ENCODE results near the gene PSMC3IP. TPM values are rescaled to one million over a fixed set of nuclear protein-coding genes. Genes with fewer than 3 reads are reported as not detected.

PSMC3IP gene
- total and polyA plus RNA-seq, 2 of the 4 experiments (the other 2 are of a cell fraction), result 5.6 to 9.8 TPM

GRCh38 chr17:42607769-42608168 lies 30.2 kb upstream of the PSMC3IP start:
- TF ChIP-seq CHD1 (IDR thresholded peaks at IDR 0.05; ENCODE audit: low read depth, low read length) (no peak), POLR2A (IDR thresholded peaks at IDR 0.05; ENCODE audit: low read depth, low read length) (no peak), CTCF (conservative IDR thresholded peaks at IDR 0.05; ENCODE audit: low read depth, low read length) (no peak), USF2 (IDR thresholded peaks at IDR 0.05; ENCODE audit: low read depth, low read length) (no peak), RAD21 (IDR thresholded peaks at IDR 0.05; ENCODE audit: low read length) (no peak), BHLHE40 (IDR thresholded peaks at IDR 0.05; ENCODE audit: low read depth, low read length) (no peak), SMC3 (IDR thresholded peaks at IDR 0.05; ENCODE audit: low read depth, low read length) (no peak), RFX5 (IDR thresholded peaks at IDR 0.05; ENCODE audit: low read depth, low read length) (no peak)
- Histone ChIP-seq H3K4me2 (ENCODE audit: low read depth, low read length) (peak overlapping the region; percentile 96; the same call in 1 of the 2 replicates), H4K5ac (ENCODE audit: low read depth, low read length) (no peak overlapping the region), H3K27ac (ENCODE audit: insufficient read depth, low read length) (no peak overlapping the region), H2BK5ac (ENCODE audit: low read depth, low read length, poor library complexity, severe bottlenecking) (no peak overlapping the region), H3K14ac (replicated peaks; ENCODE audit: low read depth, low read length) (no peak overlapping the region), H4K8ac (ENCODE audit: low read depth in 2 of 2, low read length in 2 of 2) (no peak overlapping the region), H3K9ac (ENCODE audit: low read depth, low read length) (no peak overlapping the region), H2AFZ (replicated peaks; ENCODE audit: low read length, poor library complexity) (no peak overlapping the region), H3K23ac (ENCODE audit: low read depth, low read length) (no peak overlapping the region), H3K9me3 (ENCODE audit: control insufficient read depth, insufficient read depth, low read length) (no peaks in the 10 kb centered on the region), H2BK120ac (ENCODE audit: low read depth, low read length) (no peak overlapping the region), H3K9me1 (ENCODE audit: insufficient read depth, low read length) (peaks cover 7% of the 10 kb centered on the region), H3K56ac (ENCODE audit: extremely low read depth, insufficient read depth, low read length) (no peak overlapping the region), H4K91ac (ENCODE audit: insufficient read depth, low read depth, low read length) (no peak overlapping the region), H2BK20ac (ENCODE audit: low read depth, low read length) (no peak overlapping the region), H2AK5ac (ENCODE audit: low read depth, low read length) (no peak overlapping the region), H3K4ac (ENCODE audit: low read depth, low read length) (no peak overlapping the region), H3K36me3 (ENCODE audit: control insufficient read depth, insufficient read depth, low read length) (peaks cover 11% of the 10 kb centered on the region), H3K4me1 (ENCODE audit: control insufficient read depth, insufficient read depth, low read length) (peaks cover 3% of the 10 kb centered on the region), H3K18ac (ENCODE audit: low read depth, low read length) (no peak overlapping the region), H2AK9ac (replicated peaks; ENCODE audit: low read depth, low read length, poor library complexity) (no peak overlapping the region), H4K20me1 (ENCODE audit: insufficient read depth, low read length) (peaks cover 52% of the 10 kb centered on the region), H2BK15ac (ENCODE audit: low read depth, low read length) (no peak overlapping the region), H3K4me3 (ENCODE audit: insufficient read depth, low read depth, low read length) (no peak overlapping the region), H3K79me1 (ENCODE audit: low read depth in 1 of 2, low read length in 2 of 2) (peaks cover 15 to 71% of the 10 kb centered on the region in 2 experiments), H3K27me3 (ENCODE audit: control insufficient read depth, insufficient read depth, low read length) (no peaks in the 10 kb centered on the region)
- CTCF ChIA-PET, result interaction anchor here (0.7 to 1.4 kb wide), 2 partner anchors 66 to 72 kb away, joined by 3 read pairs; no protein-coding TSS in a partner anchor
- POLR2A ChIA-PET (ENCODE audit: unreplicated experiment), result no interaction called here
- DNase-seq, result no peak
- WGBS, 2 experiments (ENCODE audit: extremely low coverage in 2 of 2, insufficient read length in 1 of 2), result no CpG with 5 or more reads among the region's 3 CpGs
- no peak for ATAC-seq (ENCODE audit: low read depth)
- no TSS peak for BruUV-seq (replicated peaks)
- intact Hi-C loops (cut with micrococcal nuclease) (loop anchor here (2.0 to 5.0 kb wide), 3 partner anchors 31 to 71 kb away; partner anchors contain the start of genes PSMC3IP and TUBG2), dilution Hi-C loops (cut with HindIII; ENCODE audit: low sequenced_read_pairs, unreplicated experiment) (no loop called here), in situ Hi-C loops (cut with MboI; ENCODE audit: low sequenced_read_pairs) (no loop called here)
